Fibroblast of skin of back (primary cell): Measurements from ENCODE around the gene NPDC1.
A peak's percentile ranks its signal among the peaks of the same experiment; 100 is the strongest.

Experiments
- DNase-seq: peaks from one replicate; pipeline ENCODE4 v3.0.0-alpha.2; 2013

NPDC1 gene

DNA sequence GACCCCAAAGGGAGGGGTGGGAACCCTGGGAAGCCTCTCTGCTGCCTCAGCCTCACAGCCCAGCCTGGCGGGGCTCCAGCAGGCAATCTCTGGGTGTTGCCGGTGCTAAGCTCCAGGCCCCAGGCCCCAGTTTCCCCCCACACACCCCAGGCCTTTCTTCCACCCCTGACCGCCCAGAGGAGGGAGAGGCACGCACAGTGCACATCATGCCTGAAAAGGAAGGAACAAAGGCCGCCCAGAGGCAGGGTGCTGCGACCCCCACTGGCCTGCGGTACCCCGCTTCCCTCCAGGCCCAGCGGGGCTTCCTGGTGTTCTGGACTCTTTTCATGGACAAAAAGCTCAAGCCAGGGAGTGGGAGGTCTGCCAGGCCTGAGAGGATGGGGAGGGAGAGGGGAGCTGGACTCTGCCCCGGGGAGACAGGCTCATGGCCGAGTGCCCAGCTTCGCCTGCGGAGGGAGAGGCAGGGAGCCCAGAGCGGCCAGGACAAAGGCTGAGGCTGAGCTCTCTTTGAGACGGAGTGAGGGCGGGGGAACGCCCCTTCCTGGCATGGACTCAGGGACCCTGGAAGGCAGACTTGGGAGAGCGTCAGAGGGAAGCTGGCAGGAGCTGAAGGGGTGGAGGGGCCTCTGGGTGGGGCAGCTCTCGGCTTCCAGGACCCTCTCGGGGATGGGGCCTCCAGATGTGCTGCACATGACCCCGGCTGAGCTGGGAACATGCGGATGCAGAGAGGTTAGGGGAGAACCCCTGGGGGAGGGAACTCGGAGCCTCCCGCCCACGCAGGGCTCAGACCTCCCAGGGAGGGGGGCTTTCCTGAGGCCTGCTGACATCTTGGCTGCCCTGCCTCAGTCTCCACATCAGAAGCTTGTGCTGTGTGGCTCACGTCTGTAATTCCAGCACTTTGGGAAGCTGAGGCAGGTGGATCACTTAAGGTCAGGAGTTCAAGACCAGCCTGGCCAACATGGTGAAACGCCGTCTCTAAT, 9.7 kb upstream of the NPDC1 start:
- peak; percentile 28 for DNase-seq

DNA sequence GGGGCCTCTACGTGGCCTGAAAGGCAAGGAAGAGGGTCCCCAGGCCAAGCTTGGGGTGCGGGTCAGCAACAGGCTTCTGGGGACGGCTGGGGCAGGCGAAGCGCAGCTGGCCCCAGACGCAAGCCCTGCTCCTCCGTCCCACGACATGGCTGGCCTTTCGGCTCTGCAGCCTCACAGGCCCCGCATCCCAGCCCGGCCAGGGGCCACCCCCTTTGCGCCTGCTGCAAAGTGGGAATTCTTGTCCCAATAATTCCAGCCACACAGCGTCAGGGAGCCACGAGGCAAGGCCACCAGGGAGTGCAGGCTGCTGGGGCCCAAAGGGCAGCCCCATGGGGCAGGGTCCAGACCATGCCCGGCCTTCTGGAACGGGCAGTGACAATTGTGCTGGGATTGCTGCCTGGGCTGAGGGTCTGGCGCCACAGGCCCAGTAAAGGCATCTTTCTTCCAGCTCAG, 9.0 kb upstream of the NPDC1 start:
- no peak for DNase-seq

DNA sequence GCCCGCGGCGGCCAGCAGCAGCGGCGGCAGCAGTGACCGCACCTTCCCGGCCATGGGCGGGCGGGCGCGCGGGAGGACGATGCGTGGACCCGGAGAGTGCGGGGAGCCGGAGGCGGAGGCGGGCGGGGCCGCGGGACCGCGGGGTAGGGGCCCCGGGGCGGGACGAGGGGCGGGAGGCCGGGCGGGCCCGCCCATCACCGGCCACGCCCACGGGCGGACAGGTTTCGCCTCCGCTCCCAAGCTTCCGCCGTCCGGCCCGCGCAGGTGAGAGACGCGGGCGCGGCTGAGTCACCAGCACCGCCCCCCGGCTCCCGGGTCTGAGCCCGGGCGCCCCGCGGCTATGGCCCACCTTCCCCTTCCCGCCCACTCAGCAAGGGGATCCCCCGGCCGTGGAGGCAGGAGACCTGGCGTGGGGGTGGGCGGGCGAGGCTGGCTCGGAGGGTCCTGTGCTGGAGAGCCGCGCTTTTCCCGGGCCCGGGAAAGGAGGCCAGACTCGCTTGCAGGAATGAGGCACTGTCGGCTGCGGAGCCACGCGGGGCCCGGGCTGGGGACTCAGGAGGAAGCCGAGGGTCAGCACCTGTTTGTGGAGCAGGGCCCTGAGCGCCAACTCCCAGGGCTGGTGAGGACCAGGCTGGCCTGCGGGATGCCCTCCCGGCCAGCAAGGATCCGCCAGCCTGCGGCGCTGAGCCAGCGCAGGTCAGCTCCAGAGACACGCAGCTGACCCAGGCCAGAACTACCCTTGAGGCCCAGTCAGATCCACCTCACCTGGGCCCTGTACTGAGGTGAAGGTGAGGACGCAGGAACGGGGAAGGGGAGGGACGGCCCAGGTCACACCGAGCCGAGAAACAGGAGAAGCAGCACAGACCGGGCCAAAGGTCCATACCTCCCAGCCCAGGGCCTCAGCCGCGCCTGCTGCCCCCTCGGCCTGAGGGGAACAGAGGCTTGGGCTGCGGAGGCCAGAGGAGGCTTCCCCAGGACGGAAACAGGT, 8.3 kb upstream of the NPDC1 start, which contains the start of gene ENTPD2:
ENTPD2 (minus strand) TSS at position 118 of the 988 bp plus-strand sequence; CDS start at position 54, 64 bp downstream.
- no peak for DNase-seq

DNA sequence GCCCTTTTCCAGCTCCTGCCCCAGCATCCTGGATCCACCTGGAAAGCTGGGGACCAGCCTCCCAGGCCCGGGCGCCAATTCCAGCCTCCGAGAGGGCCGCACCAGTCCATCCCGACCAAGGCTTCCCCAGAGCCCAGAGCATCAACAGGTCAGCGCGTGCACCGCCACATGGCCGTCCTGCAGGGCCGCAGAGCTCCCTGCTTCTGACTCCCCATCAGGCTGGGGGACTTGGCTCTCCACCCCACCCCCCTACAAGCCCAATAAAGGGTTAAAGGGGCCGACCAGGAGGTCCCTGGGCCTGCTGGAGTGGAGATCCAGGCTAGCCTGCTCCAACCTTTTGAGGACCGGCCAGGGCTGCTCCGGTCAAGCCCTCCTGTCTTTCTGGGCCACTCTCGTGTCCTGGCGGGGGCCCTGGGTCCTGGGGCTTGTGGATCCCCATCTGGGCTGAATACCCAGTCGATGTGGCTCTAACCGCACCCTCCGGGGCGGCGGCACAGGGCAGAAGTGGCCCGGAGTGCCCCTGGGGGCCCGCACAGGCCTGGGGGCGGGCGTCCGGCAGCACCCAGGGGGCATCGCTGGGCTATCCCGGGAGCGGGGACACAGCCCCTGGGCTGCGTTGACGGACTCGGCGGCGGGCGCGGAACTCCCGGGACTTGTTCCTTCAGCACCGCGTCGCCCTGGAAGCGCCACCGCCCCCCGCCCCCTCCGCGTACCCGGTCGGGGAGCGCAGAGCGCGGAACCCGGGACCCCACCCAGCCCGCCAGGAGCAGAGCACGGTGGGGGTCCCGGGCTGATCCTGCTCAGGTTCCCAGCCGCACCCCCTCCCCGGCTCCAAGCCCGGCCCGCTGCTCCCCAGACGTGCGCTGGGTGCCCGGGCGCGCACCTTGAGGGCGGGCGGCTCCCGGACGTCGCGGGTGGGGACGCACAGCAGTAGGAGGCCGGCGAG, 7.3 kb upstream of the NPDC1 start:
- no peak for DNase-seq

DNA sequence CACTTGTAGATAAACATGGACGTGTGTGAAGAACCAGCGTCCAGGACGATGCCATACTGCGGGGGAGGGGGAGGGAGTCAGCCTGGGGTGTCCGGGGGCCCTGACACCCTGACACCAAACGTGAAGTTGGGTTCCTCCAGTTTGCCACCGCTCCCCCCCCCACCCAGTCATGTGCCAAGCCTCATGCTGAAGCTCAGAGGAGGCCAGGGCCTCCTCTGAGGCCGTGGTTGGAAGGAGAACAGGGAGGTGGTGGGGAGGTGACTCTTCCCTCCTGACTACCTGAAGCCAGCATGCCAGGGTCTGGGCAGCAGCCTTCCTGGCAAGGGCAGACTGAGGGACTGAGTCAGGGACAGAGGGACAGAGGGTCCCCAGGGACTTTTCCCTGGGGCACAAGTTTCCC, 6.3 kb upstream of the NPDC1 start:
- no peak for DNase-seq

DNA sequence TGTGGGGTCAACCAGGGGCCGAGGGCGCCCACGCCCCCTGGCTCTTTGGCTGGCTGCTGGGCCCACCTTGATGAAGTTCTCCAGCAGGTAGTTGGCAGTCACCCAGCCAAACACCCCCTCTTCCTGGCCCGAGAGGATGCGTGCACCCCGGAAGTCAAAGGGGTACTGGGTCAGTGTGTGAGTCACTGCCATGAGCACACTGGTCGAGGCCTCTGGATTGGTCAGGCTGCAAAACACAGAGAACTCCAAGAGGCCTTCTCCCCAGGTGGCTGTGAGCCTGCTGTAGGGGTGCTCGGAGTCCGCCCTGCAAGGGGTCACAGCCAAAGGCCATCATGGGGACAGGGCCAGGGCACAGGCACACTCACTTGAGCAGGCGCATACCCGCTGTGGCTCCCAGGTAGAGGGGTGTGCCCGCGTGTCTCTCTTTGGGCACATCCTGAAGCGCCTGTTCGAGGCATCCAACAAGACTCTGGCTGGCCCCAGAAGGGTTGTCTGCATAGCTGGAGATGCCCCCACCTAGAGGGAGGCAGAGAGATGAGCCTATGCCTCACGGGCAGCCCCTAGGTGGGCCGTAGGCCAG, 5.3 kb upstream of the NPDC1 start:
- no peak for DNase-seq

DNA sequence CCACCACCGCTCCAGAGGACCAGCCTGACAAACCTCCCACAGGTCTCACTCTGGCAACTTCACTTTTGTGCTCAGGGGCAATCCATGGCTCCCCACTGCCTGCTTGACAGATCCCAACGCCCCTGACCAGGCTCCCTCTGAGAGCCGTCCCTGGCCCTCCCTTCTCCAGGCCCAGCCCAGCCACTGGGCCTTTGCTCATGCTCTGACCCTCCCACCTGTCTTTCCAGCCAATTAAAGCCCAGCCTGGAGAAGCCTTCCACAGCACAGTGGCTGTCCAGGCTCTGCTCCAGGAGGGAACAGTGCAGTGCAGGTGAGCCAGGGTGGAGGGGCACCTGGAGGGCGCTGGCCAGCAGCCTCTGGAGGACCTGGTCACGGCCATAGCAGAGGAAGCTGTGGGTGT, 4.6 kb upstream of the NPDC1 start:
- DNase-seq: no peak

DNA sequence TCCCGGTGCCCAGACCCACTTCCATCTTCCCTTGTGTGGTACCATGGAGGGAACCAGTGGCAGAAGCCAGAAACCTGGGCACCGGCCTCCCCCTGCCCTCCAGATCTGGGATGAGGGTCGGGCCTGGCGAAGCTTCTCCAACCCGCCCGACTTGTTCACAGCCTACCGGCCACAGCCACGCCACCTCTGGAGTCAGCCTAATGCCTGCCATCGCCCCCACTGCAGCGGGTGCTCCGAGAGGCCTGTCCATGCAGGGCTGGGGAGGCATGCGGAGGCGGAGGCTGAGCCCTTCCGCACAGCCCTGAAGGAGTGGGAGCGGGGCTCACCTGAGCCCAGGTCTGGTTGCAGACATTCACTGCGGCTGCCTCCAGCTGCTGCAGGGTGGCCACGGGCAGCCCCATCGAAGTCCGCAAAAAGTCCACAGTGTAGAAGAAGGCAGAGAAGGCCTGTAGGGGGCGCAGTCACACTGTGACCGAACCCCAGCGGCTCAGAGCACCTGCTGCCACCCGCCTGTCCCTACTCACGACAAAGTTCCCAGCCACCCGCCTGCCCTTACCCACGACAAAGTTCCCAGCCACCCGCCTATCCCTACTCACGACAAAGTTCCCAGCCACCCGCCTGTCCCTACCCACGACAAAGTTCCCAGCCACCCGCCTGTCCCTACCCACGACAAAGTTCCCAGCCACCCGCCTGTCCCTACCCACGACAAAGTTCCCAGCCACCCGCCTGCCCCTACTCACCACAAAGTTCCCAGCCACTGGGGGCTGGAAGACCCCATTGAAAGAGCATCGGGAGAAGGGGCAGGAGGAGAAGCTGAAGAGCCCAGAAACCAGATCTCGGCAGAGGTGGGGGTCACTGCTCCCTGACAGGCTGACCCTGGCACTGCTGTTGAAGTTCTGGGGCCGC, 3.8 kb upstream of the NPDC1 start:
- peak; percentile 38 for DNase-seq

DNA sequence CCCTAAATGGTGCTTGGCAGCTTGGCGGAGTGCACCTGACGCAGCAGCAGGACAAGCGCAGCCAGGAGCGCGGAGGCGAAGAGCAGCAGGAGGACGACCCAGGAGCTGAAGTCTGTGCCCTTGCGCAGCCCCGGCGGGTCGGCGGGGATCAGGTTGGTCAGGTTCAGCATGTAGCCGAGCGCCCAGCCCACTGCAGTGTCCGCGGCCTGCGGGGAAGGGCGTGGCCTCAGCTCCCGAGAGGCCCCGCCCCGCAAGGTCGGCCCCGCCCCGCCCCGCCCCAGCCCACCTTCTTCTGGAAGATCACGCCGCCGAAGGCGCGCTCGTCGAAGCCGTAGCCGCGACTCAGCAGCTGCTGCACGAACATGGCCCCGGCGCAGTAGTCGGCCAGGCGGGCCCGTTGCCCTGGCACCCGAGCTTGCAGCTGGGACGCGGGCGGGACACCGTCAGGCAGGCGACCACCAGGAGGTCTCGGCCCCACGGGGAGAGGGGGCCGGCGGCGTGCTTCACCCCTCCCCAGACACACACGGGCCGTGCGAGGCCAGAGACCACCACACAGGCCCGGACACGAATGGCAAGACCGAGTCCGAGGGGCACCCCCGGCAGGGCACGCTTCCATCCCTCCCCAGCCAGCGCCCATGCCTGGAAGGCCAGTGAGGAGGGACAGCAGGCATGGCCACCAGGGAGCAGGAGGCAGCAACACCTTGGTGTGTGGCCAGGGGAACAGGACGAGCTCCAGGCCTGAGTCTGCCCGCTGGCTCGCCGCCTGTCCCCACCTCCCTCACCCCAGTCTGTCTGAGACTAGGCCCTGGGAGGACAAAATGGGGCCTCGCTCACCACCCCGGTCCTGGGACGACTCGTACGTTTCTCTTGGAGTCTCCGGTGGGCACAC, 2.9 kb upstream of the NPDC1 start:
- no peak for DNase-seq

DNA sequence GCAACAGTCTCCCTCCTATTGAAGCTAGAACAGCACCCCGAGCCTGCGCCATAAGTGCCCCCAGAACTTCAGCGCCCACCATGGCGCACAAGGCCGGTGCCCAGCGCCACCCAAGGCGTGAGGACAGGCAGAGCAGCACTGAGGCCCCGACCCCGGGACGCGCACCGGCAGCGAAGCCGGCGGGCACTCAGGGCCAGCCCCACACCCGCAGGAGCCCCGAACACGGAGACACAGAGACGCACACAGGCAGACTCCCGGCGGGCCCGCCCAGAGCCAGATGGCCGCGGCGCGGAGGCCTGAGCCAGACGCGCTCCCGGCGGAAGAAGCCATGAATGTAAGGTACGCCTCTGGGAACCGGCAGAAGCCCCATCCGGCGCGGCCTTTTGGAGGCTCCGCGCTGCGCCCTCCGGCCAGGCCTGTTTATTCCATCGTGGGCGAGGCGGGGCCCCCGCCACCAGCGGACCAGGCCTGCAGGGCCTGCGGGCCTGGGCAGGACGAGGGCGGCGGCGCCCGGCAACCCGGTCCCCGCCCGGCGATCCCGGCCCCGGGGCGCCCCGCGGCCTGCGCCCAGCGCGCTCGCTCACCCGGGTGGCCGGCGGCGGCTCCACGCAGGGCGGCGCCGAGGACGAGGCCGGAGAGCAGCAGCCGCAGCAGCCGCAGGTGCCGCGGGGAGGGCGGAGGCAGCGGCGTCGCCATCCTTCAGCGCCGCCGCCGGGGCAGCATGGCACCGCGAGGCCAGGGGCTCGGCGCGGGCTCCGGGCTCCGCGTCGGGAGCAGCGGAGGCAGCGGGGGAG, 486 bp downstream of the NPDC1 start:
- DNase-seq: peak; percentile 36

DNA sequence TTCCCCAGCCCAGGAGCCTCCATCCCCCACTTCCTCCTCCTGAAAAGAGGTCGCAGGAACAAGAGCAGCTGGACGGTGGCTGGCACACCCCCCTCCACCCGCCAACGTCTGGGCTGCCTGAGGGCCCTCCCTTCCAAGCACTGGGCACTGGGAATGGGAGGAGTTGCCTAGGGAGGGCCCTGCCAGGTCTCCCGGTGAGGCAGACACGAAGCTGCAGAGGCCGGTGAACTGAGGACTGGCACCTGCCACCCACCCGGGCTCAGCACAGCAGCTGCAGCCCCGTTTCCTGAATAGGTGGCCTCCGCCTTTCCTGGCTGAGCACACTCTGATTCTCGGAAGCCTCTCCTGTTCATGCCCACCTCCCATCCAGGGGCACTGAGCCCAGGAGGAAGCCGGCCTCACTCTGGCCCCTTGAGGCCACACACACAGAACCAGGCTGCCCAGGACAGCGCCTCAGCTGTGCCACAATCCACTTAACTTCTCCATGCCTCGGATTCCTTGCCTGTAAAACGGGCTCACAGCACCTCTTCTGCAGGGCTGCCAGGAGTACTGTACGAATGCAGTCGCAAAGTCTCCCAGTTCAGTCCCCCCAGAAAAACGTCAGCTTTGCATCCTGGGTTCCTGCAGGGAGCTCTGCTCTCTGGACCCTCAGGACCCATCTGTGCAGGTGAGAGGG, 1.3 kb downstream of the NPDC1 start:
- no peak for DNase-seq

DNA sequence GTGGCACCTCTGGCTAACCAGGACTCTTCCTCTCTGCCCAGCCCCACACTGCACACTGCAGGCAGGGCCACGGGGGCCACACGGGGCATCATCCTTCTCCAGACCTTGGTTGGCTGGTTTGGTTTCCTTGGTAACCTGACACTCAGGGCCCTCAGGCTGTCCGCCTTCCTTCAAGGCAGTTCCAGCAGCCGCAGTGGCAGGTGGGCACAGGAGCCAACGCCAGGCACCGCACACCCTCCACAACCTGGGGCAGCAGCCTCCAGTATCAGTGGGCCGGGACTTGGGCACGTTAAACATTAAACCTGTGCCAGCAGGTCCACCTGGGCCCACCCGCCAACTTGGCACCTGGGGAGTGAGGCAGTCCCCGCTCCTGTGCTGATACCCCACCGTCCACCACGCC, 1.9 kb downstream of the NPDC1 start:
- DNase-seq: no peak

DNA sequence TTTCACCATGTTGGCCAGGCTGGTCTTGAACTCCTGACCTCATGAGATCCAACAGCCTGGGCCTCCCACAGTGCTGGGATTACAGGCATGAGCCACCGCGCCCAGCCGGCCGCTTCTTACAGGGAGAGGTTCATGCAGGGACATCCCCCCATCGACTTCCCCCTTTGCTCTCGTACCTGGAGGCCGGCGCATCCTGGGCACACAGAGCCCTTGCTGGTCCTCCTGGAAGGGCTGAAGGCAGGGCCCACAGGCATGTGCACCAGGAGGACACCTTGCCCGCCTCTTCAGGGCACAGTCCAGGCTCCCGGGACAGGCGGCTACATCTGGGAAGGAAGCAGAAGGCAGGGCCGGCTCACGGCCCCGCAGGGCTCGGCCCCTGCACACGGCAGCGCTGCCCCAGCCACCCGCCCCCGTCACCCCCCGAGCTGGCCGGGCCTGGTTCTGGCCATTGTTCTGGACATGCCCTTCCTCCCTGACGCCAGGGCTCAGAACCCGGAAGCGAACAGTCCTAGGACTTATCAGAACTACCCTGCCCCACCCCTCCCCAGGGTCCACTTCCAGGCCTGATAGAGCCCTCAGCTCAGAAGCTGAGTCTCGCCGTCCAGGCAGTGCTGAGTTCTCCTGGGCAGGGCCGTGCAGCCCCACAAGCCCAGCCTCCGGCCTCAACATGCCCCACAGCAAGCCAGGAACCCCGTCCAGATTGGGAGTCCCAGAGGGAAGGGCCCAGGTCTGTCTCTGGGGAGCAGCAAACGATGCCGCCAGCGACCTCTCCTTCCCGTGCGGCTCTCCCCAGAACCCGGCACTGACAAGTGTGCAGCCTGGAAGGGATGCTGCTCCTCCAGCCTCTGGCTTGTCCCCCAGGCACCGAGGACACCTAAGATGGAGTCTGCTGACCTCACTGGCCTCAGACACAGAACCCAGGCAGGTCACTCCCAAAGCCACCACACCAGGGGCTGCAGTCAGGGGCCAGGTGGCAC, 2.9 kb downstream of the NPDC1 start:
- no peak for DNase-seq

DNA sequence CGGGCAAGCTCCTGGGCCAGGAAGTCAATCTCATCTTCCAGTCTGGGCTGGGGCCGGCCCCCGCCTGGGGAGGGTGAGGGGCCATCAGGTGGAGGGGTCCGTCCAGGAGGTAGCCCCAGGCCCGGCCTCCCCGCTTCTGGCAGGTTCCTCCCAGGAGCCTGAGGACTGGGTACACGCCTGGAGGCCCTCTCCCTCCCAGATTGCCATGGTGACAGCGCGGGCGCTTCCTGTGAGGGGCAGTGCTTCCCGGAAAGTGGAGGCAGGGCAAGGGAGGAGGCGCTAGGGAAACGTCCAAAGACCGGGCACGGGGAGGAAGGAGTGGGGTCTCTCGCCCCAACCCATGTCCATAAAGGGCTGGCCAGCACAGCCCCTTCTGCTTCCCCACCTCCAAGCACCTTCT, 4.9 kb downstream of the NPDC1 start:
- DNase-seq: no peak

DNA sequence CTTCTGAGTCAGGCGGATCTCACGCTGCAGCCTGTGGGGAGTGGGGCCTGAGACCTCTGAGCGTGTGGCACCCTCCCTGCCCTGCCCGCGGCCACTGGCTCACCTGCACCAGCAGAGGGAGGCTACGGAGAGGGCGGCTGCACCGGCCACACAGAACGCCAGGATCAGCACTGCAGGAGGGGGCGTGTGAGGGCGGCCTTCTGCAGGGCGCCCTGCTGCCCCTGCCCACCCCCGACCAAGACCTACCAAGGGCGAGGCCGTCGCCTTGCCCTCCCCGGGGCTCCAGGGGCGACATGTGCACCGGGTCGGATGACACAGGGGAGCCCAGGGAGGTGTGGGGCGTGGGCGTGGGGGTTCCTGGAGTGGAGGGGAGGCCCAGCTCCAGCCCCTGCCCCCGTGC, 5.4 kb downstream of the NPDC1 start:
- no peak for DNase-seq

DNA sequence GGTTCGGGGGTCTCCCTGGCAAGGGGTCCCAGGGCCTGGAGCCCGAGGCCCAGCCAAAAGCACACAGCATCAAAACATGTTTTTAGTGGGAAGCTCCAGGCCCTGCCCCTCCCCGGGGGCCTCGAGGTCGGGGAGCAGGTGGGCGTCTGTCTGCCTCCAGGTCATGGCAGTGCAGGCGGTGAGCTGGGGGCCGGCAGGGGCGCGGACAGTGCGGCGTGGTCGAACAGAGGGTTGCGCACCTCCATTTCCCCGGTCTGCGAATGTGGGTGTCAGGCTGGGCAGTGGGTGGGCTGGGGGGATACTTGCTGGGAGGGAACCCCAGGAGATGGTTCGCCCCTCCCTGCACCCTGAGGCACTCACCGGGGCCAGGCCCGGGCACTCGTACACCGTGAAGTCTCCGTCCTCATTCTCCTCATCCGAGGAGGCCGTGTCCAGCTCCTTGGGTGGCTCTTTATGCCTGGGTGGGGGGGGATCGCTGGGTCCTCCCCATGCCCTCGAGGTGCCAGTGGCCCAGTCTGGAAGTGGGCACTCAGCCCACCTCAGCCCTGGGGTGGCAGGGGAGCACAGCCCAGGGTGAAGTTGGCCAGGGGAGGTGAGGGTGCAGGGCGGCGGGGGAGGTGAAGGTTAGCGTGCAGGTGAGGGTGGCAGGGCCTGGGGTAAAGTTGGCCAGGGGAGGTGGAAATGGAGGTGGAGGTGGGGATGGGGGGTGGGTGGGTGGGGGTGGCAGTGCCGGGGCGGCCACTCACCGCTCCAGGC, 6.2 kb downstream of the NPDC1 start:
- no peak for DNase-seq
